ENCODE measurements around the gene TBC1D22A. TPM values are rescaled to one million over a fixed set of nuclear protein-coding genes. Genes with fewer than 3 reads are reported as not detected.

The TBC1D22A gene
- total RNA-seq, 1 donor from 2014 or later, result 23.2 TPM

- no peak overlapping the region for H3K27ac Mint-ChIP-seq
- no peaks in the 10 kb centered on the region for H3K4me1 Mint-ChIP-seq (ENCODE audit: low read depth)
- no peak overlapping the region for H3K4me3 Mint-ChIP-seq (ENCODE audit: low read depth)
- H3K27me3 Mint-ChIP-seq, result no peaks in the 10 kb centered on the region
- no peak for TF ChIP-seq CTCF (IDR thresholded peaks at IDR 0.05; ENCODE audit: unreplicated experiment)
- peaks cover 16% of the 10 kb centered on the region for H3K9me3 Mint-ChIP-seq (ENCODE audit: low read depth)
- no peak for DNase-seq (ENCODE audit: low spot score, unreplicated experiment)
- H3K36me3 Mint-ChIP-seq (ENCODE audit: insufficient read depth), result peaks cover 6% of the 10 kb centered on the region
Observed at GRCh38 chr22:47207846-47208554, 445.6 kb downstream of the TBC1D22A start.

- Mint-ChIP-seq H3K36me3 (ENCODE audit: insufficient read depth) (peaks cover 8% of the 10 kb centered on the region), H3K27me3 (no peaks in the 10 kb centered on the region), H3K4me1 (ENCODE audit: low read depth) (no peaks in the 10 kb centered on the region), H3K4me3 (ENCODE audit: low read depth) (no peak overlapping the region), H3K9me3 (ENCODE audit: low read depth) (peaks cover 21% of the 10 kb centered on the region), H3K27ac (no peak overlapping the region)
- DNase-seq (ENCODE audit: low spot score, unreplicated experiment), result no peak
- no peak for TF ChIP-seq CTCF (IDR thresholded peaks at IDR 0.05; ENCODE audit: unreplicated experiment)
Observed at GRCh38 chr22:47208630-47209029, 446.2 kb downstream of the TBC1D22A start.

- DNase-seq (ENCODE audit: low spot score, unreplicated experiment), result no peak
Observed at GRCh38 chr22:47209040-47209514, 446.6 kb downstream of the TBC1D22A start.

GRCh38 chr22:47209547-47210023 lies 447.1 kb downstream of the TBC1D22A start:
- no peak overlapping the region for H3K4me3 Mint-ChIP-seq (ENCODE audit: low read depth)
- no peak for TF ChIP-seq CTCF (IDR thresholded peaks at IDR 0.05; ENCODE audit: unreplicated experiment)
- no peak for DNase-seq (ENCODE audit: low spot score, unreplicated experiment)
- peaks cover 7% of the 10 kb centered on the region for H3K36me3 Mint-ChIP-seq (ENCODE audit: insufficient read depth)
- no peaks in the 10 kb centered on the region for H3K4me1 Mint-ChIP-seq (ENCODE audit: low read depth)
- H3K27me3 Mint-ChIP-seq, result no peaks in the 10 kb centered on the region
- H3K9me3 Mint-ChIP-seq (ENCODE audit: low read depth), result peaks cover 22% of the 10 kb centered on the region
- H3K27ac Mint-ChIP-seq, result no peak overlapping the region

More at GRCh38 chr22:47209040-47209514, 446.6 kb downstream of the TBC1D22A start:
- Mint-ChIP-seq H3K27ac (no peak overlapping the region), H3K36me3 (ENCODE audit: insufficient read depth) (peaks cover 8% of the 10 kb centered on the region), H3K27me3 (no peaks in the 10 kb centered on the region), H3K9me3 (ENCODE audit: low read depth) (peaks cover 24% of the 10 kb centered on the region), H3K4me3 (ENCODE audit: low read depth) (no peak overlapping the region), H3K4me1 (ENCODE audit: low read depth) (no peaks in the 10 kb centered on the region)
- no peak for TF ChIP-seq CTCF (IDR thresholded peaks at IDR 0.05; ENCODE audit: unreplicated experiment)

- no peak for DNase-seq (ENCODE audit: low spot score, unreplicated experiment)
- Mint-ChIP-seq H3K36me3 (ENCODE audit: insufficient read depth) (peaks cover 6% of the 10 kb centered on the region), H3K9me3 (ENCODE audit: low read depth) (peaks cover 22% of the 10 kb centered on the region), H3K4me1 (ENCODE audit: low read depth) (no peaks in the 10 kb centered on the region), H3K4me3 (ENCODE audit: low read depth) (no peak overlapping the region), H3K27me3 (no peaks in the 10 kb centered on the region), H3K27ac (no peak overlapping the region)
- TF ChIP-seq CTCF (IDR thresholded peaks at IDR 0.05; ENCODE audit: unreplicated experiment), result no peak
Observed at GRCh38 chr22:47210112-47210657, 447.7 kb downstream of the TBC1D22A start.

Data from progenitor cell of endocrine pancreas (in vitro differentiated cells).